Activated CD8-positive, alpha-beta T cell treated with anti-CD3 and anti-CD28 coated beads for 36 hours (primary cell): ENCODE data around the gene FOXN3. TPM values are rescaled to one million over a fixed set of nuclear protein-coding genes. Genes with fewer than 3 reads are reported as not detected.

ENCODE experiments used
- ATAC-seq: fragments of 200-7000 bp; cut with Tn5 transposase; one replicate; pipeline ENCODE4 v1.10.0; 2021; ENCODE audit warnings: mild to moderate bottlenecking, moderate library complexity
- CTCF ChIA-PET: fragments of 350-600 bp; sonication (Branson Sonifier 250); formaldehyde crosslinking; loops from one replicate; lab custom pipeline; 2021; ENCODE audit warnings: antibody characterized with exemption; lab: Charles Lee
- POLR2A ChIA-PET: fragments of 350-600 bp; sonication (Branson Sonifier 250); formaldehyde crosslinking; loops from one replicate; lab custom pipeline; 2021; ENCODE audit warnings: antibody characterized with exemption; lab: Charles Lee
- DNase-seq: peaks from one replicate; pipeline ENCODE4 v3.0.0-alpha.2; 2020
- H3K27ac Mint-ChIP-seq: one replicate; pipeline ENCODE4 v1.8.0; 2021; ENCODE audit warnings: mild to moderate bottlenecking, mixed read lengths
- H3K27me3 Mint-ChIP-seq: one replicate; pipeline ENCODE4 v1.8.0; 2021; ENCODE audit warnings: mixed read lengths
- H3K36me3 Mint-ChIP-seq: one replicate; pipeline ENCODE4 v1.8.0; 2021; ENCODE audit warnings: low read depth, mixed read lengths
- H3K4me1 Mint-ChIP-seq: one replicate; pipeline ENCODE4 v1.8.0; 2021; ENCODE audit warnings: low read depth, mixed read lengths
- H3K4me3 Mint-ChIP-seq: one replicate; pipeline ENCODE4 v1.8.0; 2021; ENCODE audit warnings: mild to moderate bottlenecking, moderate library complexity, mixed read lengths
- H3K9me3 Mint-ChIP-seq: one replicate; pipeline ENCODE4 v1.8.0; 2021; ENCODE audit warnings: mixed read lengths
- intact Hi-C: fragments of 100-400 bp; cut with micrococcal nuclease; formaldehyde crosslinking; loops from one replicate; pipeline ENCODE4 v1.10.0; 2022
- total RNA-seq, 2 experiments: library from RNA; stranded (reverse); gene quantifications; one replicate each; pipeline ENCODE4 v1.2.3, GENCODE V29; 2021
- TF ChIP-seq, protein P1 (sequence below): fragments of 200-600 bp; IDR thresholded peaks from one replicate; pipeline ENCODE4 v1.8.0; 2022; ENCODE audit warnings: antibody characterized with exemption, mild to moderate bottlenecking

Gene FOXN3
- total RNA-seq, 2 experiments from 2014 or later = 83.4 to 85.0 TPM

DNA sequence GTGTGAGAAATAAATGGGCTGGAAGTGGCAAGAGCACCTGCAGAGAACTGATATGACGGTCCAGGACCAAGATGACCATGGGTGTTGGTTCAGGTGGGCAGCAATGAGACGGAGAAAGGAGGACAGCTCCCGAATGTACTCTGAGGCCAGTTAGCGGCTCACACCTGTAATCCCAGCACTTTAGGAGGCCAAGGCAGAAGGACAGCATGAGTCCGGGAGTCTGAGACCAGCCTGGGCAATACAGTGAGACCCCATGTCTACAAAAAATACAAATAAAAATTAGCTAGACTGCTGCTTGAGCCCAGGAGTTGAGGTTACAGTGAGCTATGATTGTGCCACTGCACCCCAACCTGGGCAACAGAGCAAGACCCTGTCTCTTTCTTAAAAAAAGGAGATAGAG, 60.1 kb downstream of the FOXN3 start:
- Mint-ChIP-seq H3K9me3 (no peaks in the 10 kb centered on the region), H3K27me3 (no peaks in the 10 kb centered on the region), H3K4me3 (no peak overlapping the region), H3K4me1 (peaks cover 47% of the 10 kb centered on the region), H3K36me3 (peaks cover 26% of the 10 kb centered on the region), H3K27ac (peak overlapping the region; percentile 49)
- no peak for ATAC-seq
- no peak for DNase-seq
- TF ChIP-seq, protein P1, sequence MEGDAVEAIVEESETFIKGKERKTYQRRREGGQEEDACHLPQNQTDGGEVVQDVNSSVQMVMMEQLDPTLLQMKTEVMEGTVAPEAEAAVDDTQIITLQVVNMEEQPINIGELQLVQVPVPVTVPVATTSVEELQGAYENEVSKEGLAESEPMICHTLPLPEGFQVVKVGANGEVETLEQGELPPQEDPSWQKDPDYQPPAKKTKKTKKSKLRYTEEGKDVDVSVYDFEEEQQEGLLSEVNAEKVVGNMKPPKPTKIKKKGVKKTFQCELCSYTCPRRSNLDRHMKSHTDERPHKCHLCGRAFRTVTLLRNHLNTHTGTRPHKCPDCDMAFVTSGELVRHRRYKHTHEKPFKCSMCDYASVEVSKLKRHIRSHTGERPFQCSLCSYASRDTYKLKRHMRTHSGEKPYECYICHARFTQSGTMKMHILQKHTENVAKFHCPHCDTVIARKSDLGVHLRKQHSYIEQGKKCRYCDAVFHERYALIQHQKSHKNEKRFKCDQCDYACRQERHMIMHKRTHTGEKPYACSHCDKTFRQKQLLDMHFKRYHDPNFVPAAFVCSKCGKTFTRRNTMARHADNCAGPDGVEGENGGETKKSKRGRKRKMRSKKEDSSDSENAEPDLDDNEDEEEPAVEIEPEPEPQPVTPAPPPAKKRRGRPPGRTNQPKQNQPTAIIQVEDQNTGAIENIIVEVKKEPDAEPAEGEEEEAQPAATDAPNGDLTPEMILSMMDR = no peak
- CTCF ChIA-PET = no interaction called here
- intact Hi-C loops = no loop called here
- POLR2A ChIA-PET = interaction anchor here (1.4 kb wide), 1 partner anchor 20 kb away, joined by 4 read pairs; no protein-coding TSS in a partner anchor

DNA sequence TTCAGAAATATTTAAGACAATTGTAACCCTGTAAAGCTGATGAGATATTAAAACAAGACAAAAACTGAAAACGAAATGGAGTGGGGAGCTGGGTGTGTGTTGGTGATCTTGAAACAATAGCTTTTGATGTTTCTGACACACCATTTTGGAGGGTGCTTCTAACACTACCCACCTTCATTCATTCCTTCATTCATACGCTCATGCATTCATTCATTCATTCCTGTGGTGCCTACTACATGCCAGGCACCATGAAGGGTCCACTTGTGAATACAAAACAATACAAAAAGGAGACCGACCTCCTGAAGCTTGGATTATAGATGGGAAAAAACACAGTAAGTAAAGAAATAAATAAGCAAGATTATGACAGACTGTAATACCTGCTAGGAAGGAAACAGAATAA, 60.5 kb downstream of the FOXN3 start:
- Mint-ChIP-seq H3K4me1 (peaks cover 51% of the 10 kb centered on the region), H3K27ac (peak overlapping the region; percentile 49), H3K27me3 (no peaks in the 10 kb centered on the region), H3K9me3 (no peaks in the 10 kb centered on the region), H3K36me3 (peaks cover 26% of the 10 kb centered on the region), H3K4me3 (no peak overlapping the region)
- POLR2A ChIA-PET = interaction anchor here (1.4 kb wide), 1 partner anchor 20 kb away, joined by 4 read pairs; no protein-coding TSS in a partner anchor
- ATAC-seq (no peak), DNase-seq (no peak)
- intact Hi-C loops = no loop called here
- TF ChIP-seq, protein P1 = no peak
- CTCF ChIA-PET = no interaction called here

DNA sequence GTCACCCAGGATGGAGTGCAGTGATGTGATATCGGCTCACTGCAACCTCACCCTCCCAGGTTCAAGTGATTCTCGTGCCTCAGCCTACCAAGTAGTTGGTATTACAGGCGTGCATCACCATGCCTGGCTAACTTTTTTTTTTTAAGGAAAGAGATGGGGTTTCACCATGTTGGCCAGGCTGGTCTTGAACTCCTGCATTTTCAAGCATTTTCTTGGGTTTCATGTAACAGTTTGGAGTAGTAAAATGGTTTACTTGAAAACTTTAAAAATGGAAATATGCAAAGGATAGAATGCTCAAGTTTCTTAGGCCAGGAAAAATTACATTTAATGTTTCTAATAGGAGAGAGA, 63.3 kb downstream of the FOXN3 start:
- Mint-ChIP-seq H3K9me3 (no peaks in the 10 kb centered on the region), H3K4me3 (no peak overlapping the region), H3K27me3 (no peaks in the 10 kb centered on the region), H3K27ac (peak overlapping the region; percentile 97), H3K4me1 (peaks cover 64% of the 10 kb centered on the region), H3K36me3 (peaks cover 40% of the 10 kb centered on the region)
- ChIA-PET POLR2A (no interaction called here), CTCF (interaction anchor here (1.1 kb wide), 1 partner anchor 140 kb away, joined by 3 read pairs; no protein-coding TSS in a partner anchor)
- no peak for ATAC-seq
- intact Hi-C loops = no loop called here
- DNase-seq = no peak
- TF ChIP-seq, protein P1 = no peak

DNA sequence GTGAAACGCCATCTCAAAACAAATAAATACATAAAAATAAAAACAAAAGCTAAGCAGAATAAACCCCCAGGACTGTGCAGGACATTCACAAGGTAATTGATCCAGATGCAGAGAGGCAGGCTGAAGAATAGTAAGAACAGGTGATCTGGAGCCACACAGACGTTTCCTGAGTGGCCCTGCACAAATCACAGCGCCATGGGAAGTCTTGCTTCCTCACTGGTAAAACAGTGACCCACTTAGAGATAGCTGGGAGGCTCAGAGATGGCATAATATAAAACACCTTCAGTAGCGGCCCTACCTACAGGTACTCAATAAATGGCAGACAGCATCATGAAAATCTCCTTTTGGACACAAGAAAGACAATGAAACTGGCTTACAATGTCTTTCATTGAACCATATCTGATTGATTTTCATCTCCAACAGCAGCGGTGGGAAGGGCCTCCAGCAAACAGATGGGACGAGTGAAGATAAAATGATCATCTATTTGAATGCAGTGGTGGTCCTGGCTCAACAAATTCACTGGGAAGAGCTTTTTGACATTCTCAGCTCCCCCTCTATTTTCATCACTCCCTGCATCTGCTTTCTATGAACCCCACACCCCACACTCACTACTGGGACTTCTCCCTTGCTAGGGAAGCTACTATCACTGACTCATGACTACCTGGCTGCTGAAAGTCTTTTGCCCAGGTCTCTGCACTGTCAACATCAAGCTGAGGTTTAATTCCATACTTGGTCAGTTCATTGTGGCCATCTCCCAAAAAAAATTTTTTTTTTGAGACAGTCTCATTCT, 63.9 kb downstream of the FOXN3 start:
- Mint-ChIP-seq H3K36me3 (peaks cover 39% of the 10 kb centered on the region), H3K4me3 (no peak overlapping the region), H3K27ac (peak overlapping the region; percentile 97), H3K9me3 (no peaks in the 10 kb centered on the region), H3K27me3 (no peaks in the 10 kb centered on the region), H3K4me1 (peaks cover 66% of the 10 kb centered on the region)
- ATAC-seq (peak; percentile 24), DNase-seq (no peak)
- CTCF ChIA-PET = no interaction called here
- intact Hi-C loops = no loop called here
- POLR2A ChIA-PET = no interaction called here
- TF ChIP-seq, protein P1 = no peak
